ENCODE data around the gene EPAS1. TPM values are rescaled to one million over a fixed set of nuclear protein-coding genes. Genes with fewer than 3 reads are reported as not detected.

The EPAS1 gene
- total and polyA plus RNA-seq, 2 of the 13 experiments (the other 11 are each of a cell fraction or from before 2014, with no cell fraction given) = 47.1 to 182 TPM

GRCh38 chr2:46394649-46395510 lies 97.7 kb downstream of the EPAS1 start (continued):
- TF ChIP-seq HNRNPK (IDR thresholded peaks at IDR 0.05; ENCODE audit: low read depth, low read length, poor library complexity, severe bottlenecking) = no peak
- no peak for TF ChIP-seq ATM (IDR thresholded peaks at IDR 0.05; ENCODE audit: borderline replicate concordance)
- no peak for TF ChIP-seq ZBTB26 (CRISPR knock-in tag; IDR thresholded peaks at IDR 0.05; ENCODE audit: borderline replicate concordance)
- TF ChIP-seq, protein P1, sequence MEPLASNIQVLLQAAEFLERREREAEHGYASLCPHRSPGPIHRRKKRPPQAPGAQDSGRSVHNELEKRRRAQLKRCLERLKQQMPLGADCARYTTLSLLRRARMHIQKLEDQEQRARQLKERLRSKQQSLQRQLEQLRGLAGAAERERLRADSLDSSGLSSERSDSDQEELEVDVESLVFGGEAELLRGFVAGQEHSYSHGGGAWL (CRISPR knock-in tag; IDR thresholded peaks at IDR 0.05) = no peak
- no peak for TF ChIP-seq RBAK (CRISPR knock-in tag; IDR thresholded peaks at IDR 0.05)
- no peak; the same call in 1 of the 2 replicates for TF ChIP-seq KDM5A (IDR thresholded peaks at IDR 0.05; ENCODE audit: borderline replicate concordance, low read length)
- 0 out of 2 replicates have a peak, but pooled peaks have one; percentile 66 for TF ChIP-seq SNAPC2 (CRISPR knock-in tag; IDR thresholded peaks at IDR 0.05)
- TF ChIP-seq ZKSCAN5 (CRISPR knock-in tag; IDR thresholded peaks at IDR 0.05) = no peak
- TF ChIP-seq MAFF (IDR thresholded peaks at IDR 0.05; ENCODE audit: low read depth, low read length) = no peak
- no peak for TF ChIP-seq ZNF333 (CRISPR knock-in tag; IDR thresholded peaks at IDR 0.05; ENCODE audit: borderline replicate concordance)
- TF ChIP-seq, protein P2, sequence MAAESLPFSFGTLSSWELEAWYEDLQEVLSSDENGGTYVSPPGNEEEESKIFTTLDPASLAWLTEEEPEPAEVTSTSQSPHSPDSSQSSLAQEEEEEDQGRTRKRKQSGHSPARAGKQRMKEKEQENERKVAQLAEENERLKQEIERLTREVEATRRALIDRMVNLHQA (CRISPR knock-in tag; IDR thresholded peaks at IDR 0.05) = no peak
- TF ChIP-seq ZNF484 (CRISPR knock-in tag; IDR thresholded peaks at IDR 0.05; ENCODE audit: borderline replicate concordance, low read depth) = no peak
- no peak for TF ChIP-seq TBP (CRISPR knock-in tag; IDR thresholded peaks at IDR 0.05)
- TF ChIP-seq ZNF512B (CRISPR knock-in tag; IDR thresholded peaks at IDR 0.05; ENCODE audit: borderline replicate concordance) = no peak
- TF ChIP-seq RNF2 (conservative IDR thresholded peaks at IDR 0.05; ENCODE audit: low read depth) = no peak
- no peak for TF ChIP-seq NONO (IDR thresholded peaks at IDR 0.05)
- peak; percentile 77 for TF ChIP-seq NONO (CRISPR knock-in tag; conservative IDR thresholded peaks at IDR 0.05)
- no peak for TF ChIP-seq ZZZ3 (CRISPR knock-in tag; IDR thresholded peaks at IDR 0.05; ENCODE audit: borderline replicate concordance)
- TF ChIP-seq CREBL2 (CRISPR knock-in tag; IDR thresholded peaks at IDR 0.05; ENCODE audit: borderline replicate concordance) = no peak
- no peak for TF ChIP-seq MAFG (CRISPR knock-in tag; IDR thresholded peaks at IDR 0.05)
- TF ChIP-seq POGZ (CRISPR knock-in tag; IDR thresholded peaks at IDR 0.05) = 0 out of 2 replicates have a peak, but pooled peaks have one; percentile 63
- TF ChIP-seq ZNF567 (CRISPR knock-in tag; IDR thresholded peaks at IDR 0.05; ENCODE audit: borderline replicate concordance) = no peak
- TF ChIP-seq ZNF383 (CRISPR knock-in tag; IDR thresholded peaks at IDR 0.05; ENCODE audit: borderline replicate concordance) = no peak
- TF ChIP-seq CCAR2 (optimal IDR thresholded peaks at IDR 0.05; ENCODE audit: low read depth, low read length) = no peak
- TF ChIP-seq RFX5 (IDR thresholded peaks at IDR 0.05; ENCODE audit: low read depth, low read length) = no peak
- peak; percentile 75; the same call in 1 of the 2 replicates for TF ChIP-seq MIER2 (CRISPR knock-in tag; IDR thresholded peaks at IDR 0.05)
